GM18511 (cell line): ENCODE results near the gene ERBB4.
"Not testable (repeated sequence)": the region's sequence is repeated elsewhere in the genome, so short reads cannot be mapped to it uniquely, and the experiment has no call there.

ENCODE experiments used
- ATAC-seq: cut with Tn5 transposase; IDR thresholded peaks from one replicate; pipeline ENCODE4 v1.9.1; 2021; ENCODE audit warnings: mild to moderate bottlenecking, moderate library complexity; ENCODE audit not compliant: unreplicated experiment

The ERBB4 gene

GRCh38 chr2:212237350-212238095 lies 301.1 kb downstream of the ERBB4 start:
- no peak for ATAC-seq

- ATAC-seq, result no peak
Observed at GRCh38 chr2:212228743-212229171, 309.8 kb downstream of the ERBB4 start.

GRCh38 chr2:212227755-212228154 lies 310.8 kb downstream of the ERBB4 start:
- no peak for ATAC-seq

GRCh38 chr2:212226114-212226513 lies 312.5 kb downstream of the ERBB4 start:
- ATAC-seq, result no peak

GRCh38 chr2:212223696-212224095 lies 314.9 kb downstream of the ERBB4 start:
- ATAC-seq, result no peak

- ATAC-seq, result peak; percentile 79
Observed at GRCh38 chr2:212213191-212213590, 325.4 kb downstream of the ERBB4 start.

- ATAC-seq, result no peak
Observed at GRCh38 chr2:212208467-212208866, 330.1 kb downstream of the ERBB4 start.

GRCh38 chr2:212197776-212198175 lies 340.8 kb downstream of the ERBB4 start:
- no peak for ATAC-seq

- ATAC-seq, result no peak
Observed at GRCh38 chr2:212195626-212196025, 343.0 kb downstream of the ERBB4 start.

- ATAC-seq, result no peak
Observed at GRCh38 chr2:212194396-212194795, 344.2 kb downstream of the ERBB4 start.

- ATAC-seq, result no peak
Observed at GRCh38 chr2:212193803-212194202, 344.8 kb downstream of the ERBB4 start.

GRCh38 chr2:212193056-212193455 lies 345.5 kb downstream of the ERBB4 start:
- ATAC-seq, result no peak

GRCh38 chr2:212191438-212191837 lies 347.2 kb downstream of the ERBB4 start:
- not testable (repeated sequence) for ATAC-seq

- no peak for ATAC-seq
Observed at GRCh38 chr2:212186166-212186565, 352.4 kb downstream of the ERBB4 start.

GRCh38 chr2:212181646-212182045 lies 357.0 kb downstream of the ERBB4 start:
- ATAC-seq, result no peak

- ATAC-seq, result no peak
Observed at GRCh38 chr2:212180408-212181083, 358.1 kb downstream of the ERBB4 start.

- ATAC-seq, result no peak
Observed at GRCh38 chr2:212177724-212178123, 360.9 kb downstream of the ERBB4 start.

- no peak for ATAC-seq
Observed at GRCh38 chr2:212176151-212176550, 362.5 kb downstream of the ERBB4 start.

- ATAC-seq, result no peak
Observed at GRCh38 chr2:212173756-212174510, 364.7 kb downstream of the ERBB4 start.

- no peak for ATAC-seq
Observed at GRCh38 chr2:212173331-212173730, 365.3 kb downstream of the ERBB4 start.

- ATAC-seq, result no peak
Observed at GRCh38 chr2:212170382-212170781, 368.2 kb downstream of the ERBB4 start.

- ATAC-seq, result no peak
Observed at GRCh38 chr2:212158081-212158480, 380.5 kb downstream of the ERBB4 start.
